GM21526 (cell line): Measurements from ENCODE around the gene MRFAP1.

ENCODE experiments used
- ATAC-seq: cut with Tn5 transposase; IDR thresholded peaks from one replicate; pipeline ENCODE4 v1.9.1; 2021; ENCODE audit warnings: moderate library complexity; ENCODE audit not compliant: unreplicated experiment, low FRiP score

Gene MRFAP1

GRCh38 chr4:6688879-6689505 is 48.5 kb downstream of the MRFAP1 start:
- ATAC-seq = no peak

GRCh38 chr4:6689506-6689960 is 49.0 kb downstream of the MRFAP1 start:
- no peak for ATAC-seq
